Stimulated activated CD8-positive, alpha-beta memory T cell treated with anti-CD3 and anti-CD28 coated beads, Interleukin-7, amount 100 ng/mL, for 4 hours (primary cell): ENCODE measurements around the gene PMPCB.

Experiments
- DNase-seq, 2 donors: peaks; one replicate each; pipeline ENCODE4 v3.0.0-alpha.2; 2020; ENCODE audit warnings: low read depth in 2 of 2

PMPCB gene

DNA sequence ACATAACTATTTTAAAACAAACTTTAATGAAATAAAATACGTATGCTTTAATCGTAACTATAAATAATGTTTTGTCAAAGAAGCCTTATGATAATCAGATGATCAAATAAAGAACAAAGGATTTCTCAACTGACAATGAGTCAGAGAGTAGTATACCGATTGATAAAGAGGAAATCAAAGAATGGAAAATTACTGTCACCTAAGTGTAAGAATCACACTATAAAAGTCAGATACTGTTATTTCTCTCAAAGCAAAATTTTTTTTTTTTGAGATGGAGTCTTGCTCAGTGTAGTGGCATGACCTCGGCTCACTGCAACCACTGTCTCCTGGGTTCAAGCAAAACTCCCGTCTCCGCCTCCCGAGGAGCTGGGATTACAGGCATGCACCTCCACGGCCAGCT is 28.5 kb downstream of the PMPCB start:
- no peak for DNase-seq

DNA sequence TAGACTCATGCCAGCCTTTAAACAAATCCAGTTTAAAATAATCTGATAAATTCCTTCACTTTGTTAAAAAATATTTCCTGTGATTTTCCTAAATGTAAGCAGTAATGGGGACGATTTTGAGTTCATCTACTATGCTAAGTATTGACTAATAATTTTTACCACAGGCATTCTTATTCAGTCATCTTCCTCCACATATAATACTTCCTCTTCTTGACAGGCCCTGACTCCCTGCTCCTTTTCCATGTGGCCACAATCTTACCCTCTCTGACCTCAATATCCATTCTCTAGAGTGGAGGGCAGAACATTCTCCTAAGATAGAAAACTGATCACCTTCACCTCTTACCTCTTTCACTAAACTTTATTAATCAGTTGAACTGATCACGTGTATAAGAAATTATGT is 39.5 kb downstream of the PMPCB start:
- no peak for DNase-seq

DNA sequence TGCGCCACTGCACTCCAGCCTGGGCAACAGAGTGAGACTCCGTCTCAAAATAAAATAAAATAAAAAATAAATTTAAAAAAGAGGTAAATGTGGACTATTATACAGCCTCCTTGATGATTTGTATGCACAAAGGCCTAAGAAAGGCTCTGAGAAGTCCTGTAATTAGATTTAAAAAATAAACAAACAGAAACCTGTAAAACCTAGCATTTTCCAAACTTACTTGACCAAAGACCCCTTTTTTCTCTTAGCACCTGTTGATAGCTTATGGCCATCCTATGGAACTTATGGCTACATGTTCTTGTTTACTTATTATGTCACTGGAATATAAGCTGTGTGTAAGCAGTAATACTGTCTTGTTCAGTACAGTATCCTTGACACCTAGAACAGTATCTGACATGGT is 41.6 kb downstream of the PMPCB start:
- DNase-seq: no peak

DNA sequence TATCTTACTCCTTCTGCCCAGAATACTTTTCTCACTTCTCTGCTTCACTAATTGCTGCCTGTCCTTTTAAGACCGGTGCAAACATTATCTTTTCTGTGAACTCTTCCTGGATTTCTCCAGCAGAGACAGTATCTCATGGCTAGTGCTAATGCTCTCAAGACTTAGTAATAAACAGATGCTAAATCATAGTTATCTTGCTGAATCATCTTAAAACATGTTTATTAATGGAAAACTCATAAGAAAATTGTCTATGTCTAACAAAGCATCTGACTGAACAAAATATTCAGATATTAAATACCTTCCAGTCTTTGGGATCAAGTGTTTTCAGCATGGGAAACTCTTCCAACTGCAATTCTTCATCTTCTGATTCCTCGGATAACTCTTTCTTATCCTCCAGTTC is 44.2 kb downstream of the PMPCB start:
- no peak for DNase-seq

DNA sequence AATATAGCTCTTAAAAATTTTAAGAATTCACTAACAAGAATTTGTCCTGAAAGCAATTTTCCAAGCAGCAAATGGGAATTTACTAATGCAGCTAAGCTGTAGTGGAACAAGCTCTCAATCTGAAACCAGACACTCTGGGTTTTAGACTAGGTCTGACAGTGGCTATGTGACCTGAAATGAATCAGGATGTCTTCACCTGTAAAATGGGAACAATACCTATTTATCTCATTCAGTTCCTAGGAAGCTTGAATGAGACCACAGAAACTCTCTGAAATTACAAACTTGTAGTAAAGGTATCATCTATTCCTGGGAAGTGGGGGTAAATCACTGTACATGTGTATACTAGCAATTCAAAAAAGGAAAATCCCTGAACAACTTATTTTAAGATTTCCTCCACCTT is 46.1 kb downstream of the PMPCB start:
- no peak for DNase-seq

DNA sequence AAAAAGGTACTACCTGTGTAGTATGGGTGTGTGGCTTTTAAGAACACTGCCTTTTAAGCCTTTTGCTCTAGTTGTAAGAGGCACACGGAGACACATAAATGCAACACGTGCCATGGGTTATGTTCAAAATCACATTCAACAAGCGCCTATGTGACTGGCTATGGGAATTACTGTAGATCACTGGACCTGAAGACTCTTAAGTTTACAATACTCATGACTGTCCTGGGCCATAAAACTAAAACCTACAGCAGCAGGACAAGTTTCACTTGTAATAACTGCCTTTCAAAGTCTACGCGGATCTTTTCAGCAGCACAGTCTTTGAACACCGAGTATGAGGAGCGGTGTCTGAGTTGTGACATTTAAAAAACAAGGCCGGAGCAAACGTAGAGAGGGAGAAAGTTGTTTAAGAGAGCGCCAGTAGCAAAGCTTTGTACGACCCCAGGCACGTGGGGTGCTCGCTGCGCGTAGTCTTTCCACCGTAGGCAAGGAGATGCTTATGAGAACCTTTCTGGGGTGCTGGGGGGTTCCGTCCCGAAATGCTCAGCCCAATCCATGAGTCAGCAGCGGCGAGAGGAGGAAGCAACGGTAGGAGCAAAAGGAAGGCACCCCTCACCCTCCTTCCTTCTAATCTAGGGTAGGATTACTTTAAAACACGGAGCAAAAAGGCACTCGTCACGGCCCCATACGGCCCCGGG is 46.7 kb downstream of the PMPCB start:
- peak; percentile 24 to 35 for DNase-seq

DNA sequence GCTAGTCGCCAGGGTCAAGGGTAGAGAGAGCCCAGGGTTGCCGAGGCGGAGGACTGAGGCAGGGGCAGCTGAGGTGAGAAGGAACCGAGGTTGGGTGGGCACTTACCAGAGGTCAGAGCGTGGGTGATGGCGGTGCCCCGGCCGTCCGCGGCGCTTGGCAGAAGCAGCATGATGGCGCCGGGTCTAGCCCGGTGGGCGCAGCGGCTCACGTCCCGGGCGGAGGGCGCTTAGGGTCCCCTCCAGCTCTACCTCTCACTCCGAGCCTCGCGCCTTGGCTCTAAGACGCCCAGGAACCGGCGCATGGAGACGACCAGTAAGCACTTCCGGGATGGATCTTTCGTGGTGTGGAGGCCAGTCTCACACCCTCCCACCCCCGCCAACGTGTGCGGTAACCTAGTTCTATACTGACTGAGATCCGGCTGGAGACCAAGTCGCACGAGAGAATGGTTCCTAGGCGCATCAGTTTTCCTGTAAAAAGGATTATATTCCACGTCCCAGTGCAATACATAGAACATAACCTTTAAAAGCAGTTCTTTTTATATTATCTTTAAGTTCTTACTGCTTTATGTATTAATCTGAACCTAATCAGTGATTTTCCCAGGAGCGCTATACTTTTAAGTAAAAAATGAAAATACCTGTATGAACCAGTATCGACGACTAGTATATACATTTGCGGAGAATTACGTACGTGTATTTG is 47.4 kb downstream of the PMPCB start, which contains the start of gene DNAJC2:
Gene DNAJC2, minus strand, starts transcription at position 315 of the 697 bp plus-strand sequence. Its CDS starts 145 bp downstream, at position 170.
- peak; percentile 79 to 81 for DNase-seq

DNA sequence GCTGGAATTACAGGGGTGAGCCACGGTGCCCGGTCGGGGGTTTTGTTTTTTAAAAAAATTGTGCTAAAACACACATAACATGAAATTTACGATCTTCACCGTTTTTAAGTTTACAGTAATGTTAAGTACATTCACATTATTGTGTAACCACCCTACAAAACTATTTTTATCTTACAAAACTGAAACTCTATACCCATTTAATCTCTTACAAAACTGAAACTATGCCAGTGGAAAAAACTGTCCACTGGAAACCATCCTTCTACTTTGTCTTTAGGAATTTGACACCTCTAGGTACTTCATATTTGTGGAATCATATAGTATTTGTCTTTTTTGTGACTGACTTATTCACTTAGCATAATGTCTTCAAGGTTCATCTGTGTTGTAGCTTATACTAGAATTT is 49.2 kb downstream of the PMPCB start:
- DNase-seq: no peak

DNA sequence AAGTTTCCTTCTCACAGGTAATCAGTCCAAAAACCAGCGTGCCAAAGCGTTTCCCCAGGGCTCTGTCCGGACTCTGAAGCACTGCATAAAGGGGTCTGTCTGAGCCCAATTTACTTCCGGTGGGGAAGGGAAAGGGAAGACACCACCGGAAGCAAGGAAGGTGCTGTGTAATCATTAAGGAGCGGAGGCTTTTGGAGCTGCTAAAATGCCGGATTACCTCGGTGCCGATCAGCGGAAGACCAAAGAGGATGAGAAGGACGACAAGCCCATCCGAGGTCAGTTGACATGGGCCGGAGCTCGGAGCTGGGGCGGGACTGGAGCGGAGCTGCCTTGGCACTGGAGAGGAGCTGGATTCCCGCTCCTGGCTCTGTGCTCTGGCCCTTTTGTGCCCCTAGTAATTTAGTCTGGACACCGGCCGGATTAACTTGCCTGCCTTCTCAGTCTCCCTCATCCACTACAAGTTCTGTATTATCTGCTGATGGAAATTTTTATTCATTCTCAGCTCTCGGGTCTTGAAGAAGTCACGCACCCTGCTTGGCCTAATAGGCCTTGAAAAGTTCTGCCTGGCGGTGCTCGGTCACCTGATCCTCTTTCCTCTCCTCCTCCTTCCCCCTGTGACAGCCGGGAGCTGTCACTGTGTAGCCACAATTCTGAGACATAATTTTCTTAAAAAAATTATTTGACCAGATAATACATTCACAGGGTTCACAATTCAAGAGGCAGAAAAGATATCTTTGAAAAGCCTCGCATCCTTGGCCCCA is 50.5 kb downstream of the PMPCB start, which contains the start of gene PSMC2:
Gene PSMC2, plus strand, starts transcription at position 137 of the 761 bp plus-strand sequence. Its CDS starts 69 bp downstream, at position 206.
- DNase-seq: peak; percentile 68 to 75

DNA sequence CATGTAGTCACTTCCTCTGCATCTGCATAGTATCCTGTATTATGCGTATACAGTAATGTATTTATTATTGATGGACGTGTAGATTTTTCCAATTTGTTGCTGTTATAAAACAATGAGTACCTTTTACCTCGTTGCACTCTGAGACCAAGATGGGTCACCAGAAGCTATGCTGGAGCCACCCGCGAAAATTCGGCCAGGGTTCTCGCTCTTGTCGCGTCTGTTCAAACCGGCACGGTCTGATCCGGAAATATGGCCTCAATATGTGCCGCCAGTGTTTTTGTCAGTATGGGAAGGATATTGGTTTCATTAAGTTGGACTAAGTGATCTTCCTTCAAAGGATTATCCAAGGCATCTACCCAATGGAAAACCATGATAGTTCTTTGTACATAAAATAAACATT is 51.2 kb downstream of the PMPCB start:
- no peak for DNase-seq

DNA sequence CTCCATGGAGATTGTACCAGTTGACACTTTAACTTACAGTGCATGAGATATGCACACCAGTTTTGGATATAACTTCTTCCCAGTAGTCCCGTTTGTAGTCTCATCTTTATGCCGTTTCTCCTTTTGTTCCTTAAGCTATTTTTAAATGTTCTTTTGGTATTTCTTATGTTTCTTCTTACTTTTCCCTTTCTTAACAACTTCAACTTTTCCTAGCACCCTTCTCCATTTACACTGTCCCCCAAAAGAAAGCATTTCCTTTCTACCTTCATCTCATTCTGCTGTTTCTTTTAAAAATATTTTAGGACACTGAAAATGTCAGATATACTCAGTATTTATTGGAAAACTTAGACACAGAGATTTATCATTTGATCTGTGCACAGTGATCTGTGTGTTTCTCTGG is 51.7 kb downstream of the PMPCB start:
- DNase-seq: no peak

DNA sequence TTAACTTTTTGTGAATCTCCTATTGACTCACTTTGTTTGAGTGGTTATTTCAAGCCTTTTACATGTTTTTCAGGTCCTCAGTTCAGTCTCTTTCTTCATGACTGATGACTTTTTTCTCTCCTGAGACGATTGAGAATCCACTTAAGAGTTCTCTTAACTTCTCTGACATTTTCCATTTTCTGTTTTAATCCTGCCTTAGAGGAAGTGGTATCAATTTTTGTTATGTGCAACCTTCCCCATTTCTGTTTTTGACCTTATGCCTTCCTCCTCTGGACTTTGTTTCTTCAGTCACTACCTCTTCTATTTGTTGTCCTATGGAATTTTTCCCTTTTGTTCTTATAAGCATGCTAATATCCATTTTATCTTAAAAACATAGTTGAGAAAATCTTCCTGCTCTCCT is 52.6 kb downstream of the PMPCB start:
- DNase-seq: no peak
